CD4-positive, alpha-beta memory T cell (primary cell): ENCODE measurements around the gene RGL1. TPM values are rescaled to one million over a fixed set of nuclear protein-coding genes. Genes with fewer than 3 reads are reported as not detected.

Experiments used
- CTCF ChIA-PET: fragments of 350-600 bp; sonication (Branson Sonifier 250); formaldehyde crosslinking; loops from one replicate; lab custom pipeline; 2021; ENCODE audit warnings: inconsistent platforms; ENCODE audit not compliant: partially characterized antibody; lab: Charles Lee
- POLR2A ChIA-PET: fragments of 350-600 bp; sonication (Branson Sonifier 250); formaldehyde crosslinking; loops from one replicate; lab custom pipeline; 2021; ENCODE audit not compliant: partially characterized antibody; lab: Charles Lee
- DNase-seq, 5 donors: peaks; one replicate each; pipeline versions ENCODE4 v3.0.0 to v3.0.0-alpha.2; 2020 to 2022; ENCODE audit warnings: mixed read lengths in 1 of 5
- H3K27ac ChIP-seq: one replicate; pipeline ENCODE4 v1.7.0; 2013; ENCODE audit warnings: low read depth, low read length
- H3K27me3 ChIP-seq: 2 replicates; pipeline ENCODE4 v1.7.0; 2013; ENCODE audit warnings: mild to moderate bottlenecking, low read length, moderate library complexity; ENCODE audit not compliant: insufficient read depth
- H3K36me3 ChIP-seq: 2 replicates; pipeline ENCODE4 v1.7.0; 2013; ENCODE audit warnings: mild to moderate bottlenecking, low read length, moderate library complexity; ENCODE audit not compliant: insufficient read depth
- H3K4me1 ChIP-seq: 2 replicates; pipeline ENCODE4 v1.7.0; 2013; ENCODE audit warnings: mild to moderate bottlenecking, low read length, moderate library complexity; ENCODE audit not compliant: insufficient read depth
- H3K4me3 ChIP-seq, 2 donors: one replicate each; pipeline ENCODE4 v1.7.0; 2013; ENCODE audit warnings: low read length in 2 of 2, mild to moderate bottlenecking in 1 of 2
- H3K9me3 ChIP-seq, 2 donors: one replicate each; pipeline ENCODE4 v1.7.0; 2013; ENCODE audit warnings: low read length in 2 of 2, control low read depth in 1 of 2; ENCODE audit not compliant: control insufficient read depth in 1 of 2
- H3K27ac Mint-ChIP-seq, 7 donors: one replicate each; pipeline ENCODE4 v1.8.0; 2020 to 2021; ENCODE audit warnings: mixed read lengths in 7 of 7, mild to moderate bottlenecking in 6 of 7, inconsistent platforms in 3 of 7, moderate library complexity in 3 of 7
- H3K27me3 Mint-ChIP-seq, 2 donors: one replicate each; pipeline ENCODE4 v1.8.0; 2020 to 2021; ENCODE audit warnings: mixed read lengths in 2 of 2
- H3K36me3 Mint-ChIP-seq, 2 donors: one replicate each; pipeline ENCODE4 v1.8.0; 2020 to 2021; ENCODE audit warnings: mixed read lengths in 2 of 2, inconsistent platforms in 1 of 2, mild to moderate bottlenecking in 1 of 2
- H3K4me1 Mint-ChIP-seq, 4 donors: one replicate each; pipeline ENCODE4 v1.8.0; 2020 to 2021; ENCODE audit warnings: mixed read lengths in 4 of 4, mild to moderate bottlenecking in 1 of 4
- H3K4me3 Mint-ChIP-seq, 8 donors: one replicate each; pipeline ENCODE4 v1.8.0; 2020 to 2021; ENCODE audit warnings: mixed read lengths in 8 of 8, mild to moderate bottlenecking in 7 of 8, moderate library complexity in 6 of 8, inconsistent platforms in 3 of 8
- H3K9me3 Mint-ChIP-seq, 8 donors: one replicate each; pipeline ENCODE4 v1.8.0; 2020 to 2021; ENCODE audit warnings: mixed read lengths in 8 of 8, mild to moderate bottlenecking in 5 of 8, inconsistent platforms in 3 of 8, moderate library complexity in 1 of 8
- intact Hi-C: fragments of 100-400 bp; cut with micrococcal nuclease; formaldehyde crosslinking; loops from one replicate; pipeline ENCODE4 v1.15.1; 2023
- polyA plus RNA-seq, 2 donors: library from polyadenylated mRNA; unstranded; fragments of 300-500 nt; fragmentation: Illumina TruSeq; gene quantifications; one replicate each; pipeline ENCODE4 v1.2.3, GENCODE V29; 2021
- total RNA-seq, 2 experiments: library from RNA; stranded (reverse); gene quantifications; one replicate each; pipeline ENCODE4 v1.2.3, GENCODE V29; 2021

Gene RGL1
- total and polyA plus RNA-seq, 4 experiments from 2014 or later: 2.3 to 5.3 (median 3.8) TPM

DNA sequence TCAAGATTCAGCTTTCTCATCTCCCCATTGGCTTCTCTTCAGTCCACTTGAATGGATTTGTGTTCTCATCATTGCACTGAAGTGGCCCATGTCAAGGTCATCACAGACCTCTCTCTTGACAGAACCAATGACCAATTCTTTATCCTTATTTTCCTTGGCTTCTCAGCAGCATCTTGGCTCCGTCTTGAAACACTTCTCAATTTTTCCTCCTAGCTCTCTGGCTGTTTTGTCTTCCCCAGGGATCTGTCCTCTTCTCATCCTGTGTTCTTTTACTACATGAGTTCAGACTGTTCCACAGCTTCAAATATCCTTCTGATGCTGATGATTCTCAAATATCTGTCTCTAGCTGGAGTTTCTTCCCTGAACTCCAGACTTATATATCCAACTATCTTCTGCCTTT is 154.0 kb downstream of the RGL1 start:
- H3K27ac ChIP-seq: no peak overlapping the region
- H3K4me3 ChIP-seq: no peak overlapping the region
- intact Hi-C loops: loop anchor here (5.0 to 10.0 kb wide), 3 partner anchors 72 to 796 kb away; partner anchors contain the start of genes EDEM3 and SMG7
- peaks cover 0 to 2% of the 10 kb centered on the region in 2 donors for H3K27me3 Mint-ChIP-seq
- H3K4me1 ChIP-seq: peaks cover 37% of the 10 kb centered on the region
- H3K36me3 Mint-ChIP-seq: no peaks in the 10 kb centered on the region
- no peak for DNase-seq
- POLR2A ChIA-PET: interaction anchor here (1.0 to 5.4 kb wide), 2 partner anchors 43 to 93 kb away, joined by 3 to 53 read pairs; partner anchors contain the start of gene TSEN15
- no peak overlapping the region for H3K27ac Mint-ChIP-seq
- H3K9me3 ChIP-seq: no peaks in the 10 kb centered on the region
- no peaks in the 10 kb centered on the region for H3K9me3 Mint-ChIP-seq
- CTCF ChIA-PET: interaction anchor here (0.6 to 7.5 kb wide), 5 partner anchors 29 to 263 kb away, joined by 3 to 53 read pairs (median 10); partner anchors contain the start of gene TSEN15
- peaks cover 6 to 15% (median 7%) of the 10 kb centered on the region in 4 donors for H3K4me1 Mint-ChIP-seq
- H3K4me3 Mint-ChIP-seq: no peak overlapping the region
- no peaks in the 10 kb centered on the region for H3K36me3 ChIP-seq
- H3K27me3 ChIP-seq: no peaks in the 10 kb centered on the region

DNA sequence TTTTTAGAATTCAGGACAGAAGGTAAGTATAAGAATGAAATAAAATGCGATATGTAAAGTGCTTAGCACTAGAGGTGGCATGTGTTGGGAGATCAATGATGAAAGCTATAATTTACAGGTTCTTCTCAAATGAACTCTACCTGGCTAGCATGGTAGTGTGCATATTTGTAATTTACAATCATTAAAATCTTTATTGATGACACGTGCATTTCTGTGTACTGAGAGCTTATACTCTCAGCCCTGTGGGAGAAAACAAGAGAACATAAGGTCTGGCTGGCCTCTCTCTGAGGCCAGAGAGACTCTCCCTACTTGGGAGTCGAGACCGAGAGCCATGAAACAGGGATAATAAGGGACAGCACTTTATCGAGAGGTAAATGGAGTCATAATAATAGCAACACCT is 156.2 kb downstream of the RGL1 start:
- Histone ChIP-seq H3K27me3 (no peaks in the 10 kb centered on the region), H3K27ac (no peak overlapping the region), H3K9me3 (no peaks in the 10 kb centered on the region), H3K36me3 (no peaks in the 10 kb centered on the region), H3K4me1 (peaks cover 24% of the 10 kb centered on the region), H3K4me3 (no peak overlapping the region)
- POLR2A ChIA-PET: no interaction called here
- H3K36me3 Mint-ChIP-seq: no peaks in the 10 kb centered on the region
- H3K27me3 Mint-ChIP-seq: peaks cover 0 to 5% of the 10 kb centered on the region in 2 donors
- intact Hi-C loops: no loop called here
- H3K4me3 Mint-ChIP-seq: no peak overlapping the region
- H3K9me3 Mint-ChIP-seq: no peaks in the 10 kb centered on the region
- H3K4me1 Mint-ChIP-seq: peaks cover 0 to 8% (median under 1%) of the 10 kb centered on the region in 4 donors
- no peak overlapping the region for H3K27ac Mint-ChIP-seq
- DNase-seq: no peak
- CTCF ChIA-PET: interaction anchor here (3.7 kb wide), 1 partner anchor 45 kb away, joined by 10 read pairs; no protein-coding TSS in a partner anchor

DNA sequence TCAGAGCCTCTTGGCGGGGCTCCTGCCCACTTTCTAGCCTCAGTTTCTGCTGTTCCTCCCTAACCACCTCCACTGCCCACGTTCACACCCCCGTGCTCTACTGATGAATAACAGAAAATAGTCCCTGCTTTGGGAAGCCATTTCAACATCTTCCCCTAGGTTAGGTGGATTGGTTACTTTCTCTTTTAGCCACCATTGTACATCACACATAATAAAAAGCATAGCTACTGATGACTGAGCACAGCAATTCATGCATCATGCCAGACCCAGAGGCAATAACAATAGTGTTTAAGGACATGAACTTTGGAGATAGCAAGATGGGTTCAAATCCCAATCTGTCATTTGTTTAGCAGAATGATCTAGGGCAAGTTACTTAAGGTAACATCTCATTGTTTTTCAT is 158.0 kb downstream of the RGL1 start:
- H3K4me1 ChIP-seq: peaks cover 6% of the 10 kb centered on the region
- POLR2A ChIA-PET: no interaction called here
- CTCF ChIA-PET: interaction anchor here (1.2 kb wide), 1 partner anchor 8 kb away, joined by 3 read pairs; no protein-coding TSS in a partner anchor
- Mint-ChIP-seq H3K9me3 (no peaks in the 10 kb centered on the region), H3K27me3 (peaks cover 0 to 5% of the 10 kb centered on the region in 2 donors), H3K27ac (no peak overlapping the region), H3K4me1 (peaks cover 2 to 9% (median 7%) of the 10 kb centered on the region in 4 donors), H3K4me3 (no peak overlapping the region), H3K36me3 (no peaks in the 10 kb centered on the region)
- intact Hi-C loops: no loop called here
- no peak overlapping the region for H3K4me3 ChIP-seq
- no peak for DNase-seq
- no peaks in the 10 kb centered on the region for H3K27me3 ChIP-seq
- no peak overlapping the region for H3K27ac ChIP-seq
- H3K36me3 ChIP-seq: no peaks in the 10 kb centered on the region
- H3K9me3 ChIP-seq: no peaks in the 10 kb centered on the region

DNA sequence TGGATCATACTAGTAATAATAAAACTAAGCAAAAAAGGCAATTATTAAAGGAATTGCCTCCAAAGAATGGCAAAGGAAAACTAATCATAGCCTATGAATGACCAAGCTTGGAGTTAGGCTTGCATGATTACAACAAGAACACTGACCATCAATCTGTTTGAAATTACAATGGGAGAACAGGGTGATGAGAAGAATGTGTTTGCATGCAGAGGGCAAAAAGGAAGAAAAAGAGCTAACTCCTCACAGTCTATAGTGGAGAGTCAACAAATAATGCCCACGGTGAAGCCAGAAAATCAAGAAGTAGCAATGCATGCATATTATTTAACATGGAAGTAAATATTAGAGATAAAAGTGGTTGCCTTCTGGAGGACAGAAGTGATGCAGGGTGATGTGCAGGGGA is 160.8 kb downstream of the RGL1 start:
- no peak for DNase-seq
- Histone ChIP-seq H3K27me3 (no peaks in the 10 kb centered on the region), H3K27ac (no peak overlapping the region), H3K36me3 (no peaks in the 10 kb centered on the region), H3K4me1 (no peaks in the 10 kb centered on the region), H3K9me3 (no peaks in the 10 kb centered on the region), H3K4me3 (no peak overlapping the region)
- H3K36me3 Mint-ChIP-seq: no peaks in the 10 kb centered on the region
- intact Hi-C loops: no loop called here
- CTCF ChIA-PET: interaction anchor here (1.2 kb wide), 1 partner anchor 50 kb away, joined by 4 read pairs; no protein-coding TSS in a partner anchor
- POLR2A ChIA-PET: interaction anchor here (1.4 kb wide), 1 partner anchor 9 kb away, joined by 7 read pairs; no protein-coding TSS in a partner anchor
- H3K9me3 Mint-ChIP-seq: peaks cover 0 to under 1% (median 0%) of the 10 kb centered on the region in 8 donors
- peaks cover 0 to 5% of the 10 kb centered on the region in 2 donors for H3K27me3 Mint-ChIP-seq
- H3K4me1 Mint-ChIP-seq: peaks cover 6 to 17% (median 14%) of the 10 kb centered on the region in 4 donors
- no peak overlapping the region for H3K27ac Mint-ChIP-seq
- H3K4me3 Mint-ChIP-seq: no peak overlapping the region

DNA sequence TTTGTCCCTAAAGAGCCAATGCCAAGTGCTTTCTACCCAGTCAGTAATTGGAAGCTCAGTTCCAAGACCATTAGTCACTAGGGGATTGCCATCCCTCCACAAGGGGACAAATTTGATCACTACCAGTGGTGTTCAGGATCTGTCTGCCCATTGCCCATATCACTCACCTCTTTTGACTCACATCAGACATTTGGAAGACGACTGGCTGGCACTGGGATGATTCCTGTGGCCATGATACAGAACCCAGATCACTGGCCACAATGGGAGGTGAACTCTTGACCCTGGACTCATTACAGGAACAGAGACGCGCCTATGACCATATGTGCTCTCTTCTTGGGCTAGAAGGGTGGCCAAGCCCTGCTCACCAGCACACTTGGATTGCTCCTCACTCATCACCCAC is 161.6 kb downstream of the RGL1 start:
- Histone ChIP-seq H3K36me3 (no peaks in the 10 kb centered on the region), H3K27me3 (no peaks in the 10 kb centered on the region), H3K4me3 (no peak overlapping the region), H3K4me1 (no peaks in the 10 kb centered on the region), H3K27ac (no peak overlapping the region), H3K9me3 (no peaks in the 10 kb centered on the region)
- ChIA-PET POLR2A (interaction anchor here (0.6 to 1.4 kb wide), 2 partner anchors 10 to 93 kb away, joined by 3 to 7 read pairs; no protein-coding TSS in a partner anchor), CTCF (no interaction called here)
- no peaks in the 10 kb centered on the region for H3K36me3 Mint-ChIP-seq
- H3K27ac Mint-ChIP-seq: peak overlapping the region in 1 of 7 donors; percentile 65
- H3K4me1 Mint-ChIP-seq: peaks cover 6 to 20% (median 14%) of the 10 kb centered on the region in 4 donors
- DNase-seq: no peak
- no peak overlapping the region for H3K4me3 Mint-ChIP-seq
- intact Hi-C loops: no loop called here
- H3K27me3 Mint-ChIP-seq: peaks cover 0 to 5% of the 10 kb centered on the region in 2 donors
- peaks cover 0 to 2% (median 0%) of the 10 kb centered on the region in 8 donors for H3K9me3 Mint-ChIP-seq

DNA sequence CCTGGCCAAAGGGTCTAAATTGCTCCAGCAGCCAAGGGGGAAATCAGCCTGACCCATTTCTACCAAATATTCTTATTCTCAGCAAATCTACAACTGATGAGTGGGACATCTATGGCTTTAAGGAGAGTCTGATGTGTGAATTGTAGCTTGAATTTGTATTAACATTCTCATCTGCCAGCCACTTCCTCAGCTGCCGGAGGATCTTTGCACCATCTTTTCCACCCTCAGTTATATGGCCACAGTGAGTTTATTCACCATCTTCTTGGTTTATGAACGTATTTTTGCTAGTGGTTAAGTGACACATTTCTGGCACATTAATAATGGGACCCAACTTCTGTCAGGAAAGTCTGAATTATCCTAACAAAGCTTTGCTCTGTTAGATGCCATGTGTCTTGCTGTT is 163.0 kb downstream of the RGL1 start:
- Histone ChIP-seq H3K4me3 (no peak overlapping the region), H3K27me3 (no peaks in the 10 kb centered on the region), H3K36me3 (no peaks in the 10 kb centered on the region), H3K4me1 (no peaks in the 10 kb centered on the region), H3K9me3 (no peaks in the 10 kb centered on the region), H3K27ac (no peak overlapping the region)
- H3K27ac Mint-ChIP-seq: peak overlapping the region in 4 of 7 donors; percentile 15 to 58 (median 37)
- CTCF ChIA-PET: no interaction called here
- peaks cover 0 to 7% of the 10 kb centered on the region in 2 donors for H3K27me3 Mint-ChIP-seq
- POLR2A ChIA-PET: interaction anchor here (0.7 to 1.6 kb wide), 2 partner anchors 11 to 49 kb away, joined by 3 to 6 read pairs; no protein-coding TSS in a partner anchor
- peak overlapping the region in 1 of 8 donors; percentile 35 for H3K4me3 Mint-ChIP-seq
- H3K36me3 Mint-ChIP-seq: no peaks in the 10 kb centered on the region
- intact Hi-C loops: no loop called here
- DNase-seq: peak in 1 of 5 donors; percentile 4
- peaks cover 0 to 3% (median 0%) of the 10 kb centered on the region in 8 donors for H3K9me3 Mint-ChIP-seq
- peaks cover 6 to 20% (median 14%) of the 10 kb centered on the region in 4 donors for H3K4me1 Mint-ChIP-seq

DNA sequence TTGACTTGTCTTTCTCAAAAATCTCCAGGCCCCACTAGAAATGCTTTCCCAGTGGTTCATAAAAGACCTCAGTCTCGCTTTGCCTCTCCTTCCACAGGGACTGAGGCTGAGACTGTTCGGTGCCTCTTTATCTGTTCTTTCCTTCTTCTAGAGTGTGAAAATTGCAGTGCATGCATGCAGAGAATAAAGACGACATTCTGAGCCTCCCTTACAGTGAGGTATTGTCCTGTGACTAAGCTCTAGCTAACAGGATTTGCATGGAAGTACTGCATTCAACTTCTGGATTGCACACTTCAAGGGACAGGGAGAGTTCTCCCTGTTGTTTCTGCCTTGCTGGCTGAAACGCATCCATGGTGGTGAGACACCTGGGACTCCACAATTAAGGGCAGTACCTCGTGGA is 163.5 kb downstream of the RGL1 start:
- intact Hi-C loops: no loop called here
- H3K27ac ChIP-seq: no peak overlapping the region
- H3K27me3 ChIP-seq: no peaks in the 10 kb centered on the region
- Mint-ChIP-seq H3K4me3 (peak overlapping the region in 3 of 8 donors; percentile 35 to 47 (median 45)), H3K9me3 (peaks cover 0 to 3% (median 0%) of the 10 kb centered on the region in 8 donors), H3K27ac (peak overlapping the region in 3 of 7 donors; percentile 13 to 80 (median 44)), H3K4me1 (peaks cover 6 to 20% (median 14%) of the 10 kb centered on the region in 4 donors), H3K27me3 (peaks cover 0 to 7% of the 10 kb centered on the region in 2 donors), H3K36me3 (no peaks in the 10 kb centered on the region)
- no peaks in the 10 kb centered on the region for H3K36me3 ChIP-seq
- H3K9me3 ChIP-seq: no peaks in the 10 kb centered on the region
- POLR2A ChIA-PET: interaction anchor here (0.7 to 1.6 kb wide), 3 partner anchors 11 to 49 kb away, joined by 3 to 6 read pairs (median 3); no protein-coding TSS in a partner anchor
- no peak overlapping the region for H3K4me3 ChIP-seq
- no peak for DNase-seq
- no peaks in the 10 kb centered on the region for H3K4me1 ChIP-seq
- CTCF ChIA-PET: interaction anchor here (2.1 kb wide), 1 partner anchor 12 kb away, joined by 6 read pairs; no protein-coding TSS in a partner anchor
